Smooth muscle cell (in vitro differentiated cells): ENCODE data around the gene HAPLN2. TPM values are rescaled to one million over a fixed set of nuclear protein-coding genes. Genes with fewer than 3 reads are reported as not detected.

Source experiments
- DNase-seq: peaks from one replicate; lab custom pipeline; 2025; ENCODE audit not compliant: unreplicated experiment; lab: John Stamatoyannopoulos, UW
- H2AFZ ChIP-seq: fragments of 200-600 bp; sonication (generic); 2 replicates; pipeline ENCODE4 v1.6.0; 2016; ENCODE audit warnings: antibody characterized with exemption, low read depth, mild to moderate bottlenecking
- H3F3A ChIP-seq: fragments of 200-600 bp; sonication (generic); 2 replicates; pipeline ENCODE4 v1.6.0; 2017; ENCODE audit warnings: antibody characterized with exemption, low read depth
- H3K27ac ChIP-seq: fragments of 200-600 bp; sonication (generic); 2 replicates; pipeline ENCODE4 v1.5.1; 2016; ENCODE audit warnings: low read depth, mild to moderate bottlenecking
- H3K27me3 ChIP-seq: fragments of 200-600 bp; sonication (generic); 2 replicates; pipeline ENCODE4 v1.6.1; 2016; ENCODE audit warnings: low read depth, mild to moderate bottlenecking
- H3K36me3 ChIP-seq: fragments of 200-600 bp; sonication (generic); 2 replicates; pipeline ENCODE4 v1.5.1; 2016; ENCODE audit warnings: low read depth
- H3K4me1 ChIP-seq: fragments of 200-600 bp; sonication (generic); 2 replicates; pipeline ENCODE4 v1.5.1; 2016; ENCODE audit warnings: low read depth
- H3K4me2 ChIP-seq: fragments of 200-600 bp; sonication (generic); 2 replicates; pipeline ENCODE4 v1.6.0; 2016; ENCODE audit warnings: mild to moderate bottlenecking
- H3K4me3 ChIP-seq: fragments of 200-600 bp; sonication (generic); 2 replicates; pipeline ENCODE4 v1.5.1; 2016; ENCODE audit warnings: mild to moderate bottlenecking
- H3K79me2 ChIP-seq: fragments of 200-600 bp; sonication (generic); 2 replicates; pipeline ENCODE4 v1.6.0; 2016; ENCODE audit warnings: low read depth, mild to moderate bottlenecking
- H3K9ac ChIP-seq: fragments of 200-600 bp; sonication (generic); 2 replicates; pipeline ENCODE4 v1.6.0; 2016; ENCODE audit warnings: low read depth
- H3K9me3 ChIP-seq: fragments of 200-600 bp; sonication (generic); replicated peaks from 2 replicates; pipeline ENCODE4 v1.5.1; 2016; ENCODE audit warnings: low read depth
- H4K20me1 ChIP-seq: fragments of 200-600 bp; sonication (generic); 2 replicates; pipeline ENCODE4 v1.6.0; 2016; ENCODE audit warnings: low read depth
- WGBS: methylation state at CpG from one replicate; pipeline ENCODE4 v1.1.7; 2016; ENCODE audit warnings: low lambda C conversion rate; 5-methylcytosine and 5-hydroxymethylcytosine counted together
- polyA plus RNA-seq: library from polyadenylated mRNA; unstranded; fragments of >200 nt; fragmentation: Nextera tagmentation; extraction: Ambion mirVana; gene quantifications from 2 replicates; pipeline ENCODE4 v1.2.1, GENCODE V29; 2016
- total RNA-seq: library from RNA; depleted of rRNA; stranded (reverse); fragments of >200 nt; gene quantifications from 2 replicates; pipeline ENCODE4 v1.2.3, GENCODE V29; 2014
- TF ChIP-seq, protein P1 (sequence below): fragments of 200-600 bp; sonication (generic); IDR thresholded peaks from 2 replicates; pipeline ENCODE4 v1.5.1; 2017; ENCODE audit warnings: borderline replicate concordance, mild to moderate bottlenecking, antibody characterized with exemption; ENCODE audit not compliant: insufficient read depth, poor library complexity, severe bottlenecking

HAPLN2 gene
- total and polyA plus RNA-seq, 2 experiments from 2014 or later = 1.00 TPM; not detected in 1

DNA sequence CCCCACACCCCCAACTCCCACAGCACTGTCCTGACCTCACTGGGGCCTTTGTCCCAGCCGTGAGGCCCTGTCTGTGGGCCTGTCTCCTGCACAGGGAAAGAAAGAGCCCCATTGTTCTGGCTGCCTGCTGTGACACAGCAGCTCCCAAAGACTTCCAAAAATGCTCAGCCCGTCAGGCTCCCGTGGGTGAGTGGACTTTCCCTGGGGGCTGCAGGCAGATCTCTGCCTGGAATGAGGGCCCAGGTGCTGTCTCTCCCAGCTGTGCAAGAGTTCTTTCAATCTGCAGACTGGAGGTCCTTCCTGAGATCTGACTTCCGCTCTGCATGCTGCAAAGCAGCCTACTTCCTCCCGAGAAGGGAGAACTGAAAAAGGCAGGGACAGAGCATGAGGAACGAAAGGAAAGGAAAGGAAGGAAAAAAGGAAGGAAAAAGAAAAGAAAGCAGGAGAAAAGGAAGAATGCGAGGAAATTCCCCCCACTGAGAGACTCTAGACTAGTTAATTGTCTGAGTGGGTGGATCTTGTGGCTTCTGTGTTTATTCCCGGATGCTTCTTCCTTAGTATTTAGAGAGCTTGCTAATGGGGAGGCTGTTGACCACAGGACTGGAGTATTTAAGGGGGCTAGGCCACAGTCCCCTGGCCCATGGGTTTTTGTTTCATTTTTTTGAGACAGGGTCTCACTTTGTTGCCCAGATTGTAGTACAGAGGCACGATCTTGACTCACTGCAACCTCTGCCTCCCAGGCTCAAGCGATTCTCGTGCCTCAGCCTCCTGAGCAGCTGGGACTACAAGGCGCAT, 43.0 kb downstream of the HAPLN2 start:
- TF ChIP-seq, protein P1, sequence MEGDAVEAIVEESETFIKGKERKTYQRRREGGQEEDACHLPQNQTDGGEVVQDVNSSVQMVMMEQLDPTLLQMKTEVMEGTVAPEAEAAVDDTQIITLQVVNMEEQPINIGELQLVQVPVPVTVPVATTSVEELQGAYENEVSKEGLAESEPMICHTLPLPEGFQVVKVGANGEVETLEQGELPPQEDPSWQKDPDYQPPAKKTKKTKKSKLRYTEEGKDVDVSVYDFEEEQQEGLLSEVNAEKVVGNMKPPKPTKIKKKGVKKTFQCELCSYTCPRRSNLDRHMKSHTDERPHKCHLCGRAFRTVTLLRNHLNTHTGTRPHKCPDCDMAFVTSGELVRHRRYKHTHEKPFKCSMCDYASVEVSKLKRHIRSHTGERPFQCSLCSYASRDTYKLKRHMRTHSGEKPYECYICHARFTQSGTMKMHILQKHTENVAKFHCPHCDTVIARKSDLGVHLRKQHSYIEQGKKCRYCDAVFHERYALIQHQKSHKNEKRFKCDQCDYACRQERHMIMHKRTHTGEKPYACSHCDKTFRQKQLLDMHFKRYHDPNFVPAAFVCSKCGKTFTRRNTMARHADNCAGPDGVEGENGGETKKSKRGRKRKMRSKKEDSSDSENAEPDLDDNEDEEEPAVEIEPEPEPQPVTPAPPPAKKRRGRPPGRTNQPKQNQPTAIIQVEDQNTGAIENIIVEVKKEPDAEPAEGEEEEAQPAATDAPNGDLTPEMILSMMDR = no peak
- peaks cover 53% of the 10 kb centered on the region for H3K4me1 ChIP-seq
- 29% methylated on average over 12 of the region's 12 CpGs for WGBS
- H3K4me2 ChIP-seq = peak overlapping the region; percentile 68
- peaks cover under 1% of the 10 kb centered on the region for H3K27me3 ChIP-seq
- H4K20me1 ChIP-seq = no peaks in the 10 kb centered on the region
- H3K27ac ChIP-seq = peak overlapping the region; percentile 93
- no peak overlapping the region for H2AFZ ChIP-seq
- H3K36me3 ChIP-seq = no peaks in the 10 kb centered on the region
- H3K9me3 ChIP-seq = no peaks in the 10 kb centered on the region
- peak overlapping the region; percentile 56 for H3K9ac ChIP-seq
- H3K4me3 ChIP-seq = no peak overlapping the region
- H3K79me2 ChIP-seq = no peaks in the 10 kb centered on the region
- no peak for DNase-seq
- peaks cover 34% of the 10 kb centered on the region for H3F3A ChIP-seq

DNA sequence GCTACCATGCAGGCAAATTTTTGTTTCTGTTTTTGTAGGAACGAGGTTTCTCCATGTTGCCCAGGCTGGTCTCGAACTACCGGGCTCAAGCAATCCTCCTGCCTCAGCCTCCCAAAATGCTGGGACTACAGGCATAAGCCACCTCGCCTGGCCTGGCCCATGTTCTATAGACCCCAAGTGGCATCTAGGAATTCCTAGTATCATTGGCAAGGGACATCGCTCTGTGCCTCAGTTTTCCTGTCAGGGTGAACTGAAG, 43.5 kb downstream of the HAPLN2 start:
- no peaks in the 10 kb centered on the region for H4K20me1 ChIP-seq
- H3K4me2 ChIP-seq = peak overlapping the region; percentile 68
- H3K9ac ChIP-seq = peak overlapping the region; percentile 0
- no peaks in the 10 kb centered on the region for H3K27me3 ChIP-seq
- H2AFZ ChIP-seq = no peak overlapping the region
- no peak overlapping the region for H3K4me3 ChIP-seq
- H3K27ac ChIP-seq = peak overlapping the region; percentile 93
- H3K4me1 ChIP-seq = peaks cover 57% of the 10 kb centered on the region
- no peaks in the 10 kb centered on the region for H3K36me3 ChIP-seq
- peaks cover 34% of the 10 kb centered on the region for H3F3A ChIP-seq
- H3K9me3 ChIP-seq = no peaks in the 10 kb centered on the region
- TF ChIP-seq, protein P1 = no peak
- WGBS = 77% methylated on average over 5 of the region's 5 CpGs
- H3K79me2 ChIP-seq = no peaks in the 10 kb centered on the region
- DNase-seq = no peak

DNA sequence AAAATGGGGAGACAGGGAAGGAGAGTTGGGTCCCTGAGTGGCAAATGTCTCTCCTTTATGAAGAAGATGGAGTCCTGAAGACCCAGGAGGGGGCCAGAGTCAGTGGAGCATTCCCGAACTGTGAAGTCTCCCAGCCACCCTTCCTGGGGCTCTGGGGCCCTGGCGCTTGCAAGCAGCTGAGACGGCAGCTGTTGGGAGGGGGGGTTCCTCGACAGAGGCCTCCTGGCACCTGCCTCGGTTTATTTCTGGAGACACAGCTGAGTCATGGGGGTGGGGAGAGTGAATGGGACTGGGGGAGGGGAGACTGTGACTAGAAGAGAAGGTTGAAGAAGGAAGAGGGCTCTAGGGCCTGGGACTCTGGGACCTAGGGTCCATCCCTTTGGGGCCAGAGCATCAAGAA, 44.0 kb downstream of the HAPLN2 start:
- no peaks in the 10 kb centered on the region for H3K27me3 ChIP-seq
- H3K4me3 ChIP-seq = no peak overlapping the region
- peak overlapping the region; percentile 68 for H3K4me2 ChIP-seq
- H3F3A ChIP-seq = peaks cover 34% of the 10 kb centered on the region
- TF ChIP-seq, protein P1 = no peak
- H3K9ac ChIP-seq = peak overlapping the region; percentile 0
- no peaks in the 10 kb centered on the region for H3K79me2 ChIP-seq
- H3K36me3 ChIP-seq = no peaks in the 10 kb centered on the region
- H2AFZ ChIP-seq = no peak overlapping the region
- no peaks in the 10 kb centered on the region for H3K9me3 ChIP-seq
- WGBS = 7% methylated on average over 5 of the region's 5 CpGs
- H3K4me1 ChIP-seq = peaks cover 62% of the 10 kb centered on the region
- no peak for DNase-seq
- H4K20me1 ChIP-seq = no peaks in the 10 kb centered on the region
- peak overlapping the region; percentile 93 for H3K27ac ChIP-seq
